Activated CD4-positive, alpha-beta T cell treated with anti-CD3 and anti-CD28 coated beads for 4 hours (primary cell): ENCODE measurements around the gene CPOX.

ENCODE experiments used
- DNase-seq, 2 donors: peaks; one replicate each; pipeline ENCODE4 v3.0.0-alpha.2; 2020

Gene CPOX

GRCh38 chr3:98594628-98595324 lies 1.4 kb upstream of the CPOX start:
- no peak for DNase-seq

- DNase-seq, result no peak
Observed at GRCh38 chr3:98592345-98592935, 971 bp downstream of the CPOX start.

- no peak for DNase-seq
Observed at GRCh38 chr3:98589331-98590036, 3.9 kb downstream of the CPOX start.

- DNase-seq, result no peak
Observed at GRCh38 chr3:98588065-98588464, 5.3 kb downstream of the CPOX start.

GRCh38 chr3:98587654-98588053 lies 5.8 kb downstream of the CPOX start:
- no peak for DNase-seq

- no peak for DNase-seq
Observed at GRCh38 chr3:98584547-98584946, 8.9 kb downstream of the CPOX start.

GRCh38 chr3:98583766-98584165 lies 9.6 kb downstream of the CPOX start:
- DNase-seq, result no peak

GRCh38 chr3:98582042-98582441 lies 11.4 kb downstream of the CPOX start:
- DNase-seq, result no peak

- no peak for DNase-seq
Observed at GRCh38 chr3:98581474-98581873, 11.9 kb downstream of the CPOX start.

GRCh38 chr3:98580401-98581386 lies 12.7 kb downstream of the CPOX start:
- DNase-seq, result no peak

- DNase-seq, result no peak
Observed at GRCh38 chr3:98577178-98577895, 16.1 kb downstream of the CPOX start.

GRCh38 chr3:98574132-98574531 lies 19.3 kb downstream of the CPOX start:
- peak in 1 of 2 donors; percentile 25 for DNase-seq

GRCh38 chr3:98573181-98573728 lies 20.2 kb downstream of the CPOX start:
- no peak for DNase-seq

GRCh38 chr3:98568402-98568801 lies 25.0 kb downstream of the CPOX start:
- no peak for DNase-seq

- no peak for DNase-seq
Observed at GRCh38 chr3:98567666-98568270, 25.6 kb downstream of the CPOX start.

GRCh38 chr3:98565843-98566242 lies 27.6 kb downstream of the CPOX start:
- no peak for DNase-seq

- DNase-seq, result no peak
Observed at GRCh38 chr3:98565237-98565643, 28.2 kb downstream of the CPOX start.

GRCh38 chr3:98564282-98565005 lies 29.0 kb downstream of the CPOX start:
- DNase-seq, result peak in 1 of 2 donors; percentile 29

- no peak for DNase-seq
Observed at GRCh38 chr3:98563661-98564281, 29.6 kb downstream of the CPOX start.
